ENCODE measurements around the gene LARP6.

Gene LARP6

GRCh38 chr15:70835415-70835814, 18.5 kb downstream of the LARP6 start:
- peaks cover 37% of the 10 kb centered on the region for H3K36me3 ChIP-seq (replicated peaks)
- no peaks in the 10 kb centered on the region for H3K27me3 ChIP-seq (replicated peaks)
- no peak for DNase-seq
- no peak for TF ChIP-seq CTCF (IDR thresholded peaks at IDR 0.05; ENCODE audit: low read depth, low read length, missing control alignments)
- no peak overlapping the region for H3K27ac ChIP-seq
- in situ Hi-C loops (cut with HindIII; ENCODE audit: low pct_ligation_motif_present, low sequenced_read_pairs) = no loop called here
- no peak overlapping the region for H3K4me3 ChIP-seq (ENCODE audit: low read depth, low read length)

- in situ Hi-C loops (cut with HindIII; ENCODE audit: low pct_ligation_motif_present, low sequenced_read_pairs) = no loop called here
- Histone ChIP-seq H3K36me3 (replicated peaks) (peaks cover 37% of the 10 kb centered on the region), H3K27ac (no peak overlapping the region), H3K27me3 (replicated peaks) (no peaks in the 10 kb centered on the region), H3K4me3 (ENCODE audit: low read depth, low read length) (no peak overlapping the region)
- TF ChIP-seq CTCF (IDR thresholded peaks at IDR 0.05; ENCODE audit: low read depth, low read length, missing control alignments) = no peak
- no peak for DNase-seq
Observed at GRCh38 chr15:70834999-70835398, 19.0 kb downstream of the LARP6 start.

GRCh38 chr15:70833861-70834765, 19.8 kb downstream of the LARP6 start:
- Histone ChIP-seq H3K4me3 (ENCODE audit: low read depth, low read length) (no peak overlapping the region), H3K36me3 (replicated peaks) (peaks cover 37% of the 10 kb centered on the region), H3K27me3 (replicated peaks) (no peaks in the 10 kb centered on the region), H3K27ac (peak overlapping the region; percentile 26)
- TF ChIP-seq CTCF (IDR thresholded peaks at IDR 0.05; ENCODE audit: low read depth, low read length, missing control alignments) = no peak
- DNase-seq = peak; percentile 57
- in situ Hi-C loops (cut with HindIII; ENCODE audit: low pct_ligation_motif_present, low sequenced_read_pairs) = no loop called here

GRCh38 chr15:70833422-70833821, 20.5 kb downstream of the LARP6 start:
- peak overlapping the region; percentile 26 for H3K27ac ChIP-seq
- in situ Hi-C loops (cut with HindIII; ENCODE audit: low pct_ligation_motif_present, low sequenced_read_pairs) = no loop called here

GRCh38 chr15:70832176-70832575, 21.8 kb downstream of the LARP6 start:
- H3K27ac ChIP-seq = no peak overlapping the region
- DNase-seq = no peak
- H3K36me3 ChIP-seq (replicated peaks) = peaks cover 37% of the 10 kb centered on the region

More at GRCh38 chr15:70833422-70833821, 20.5 kb downstream of the LARP6 start:
- Histone ChIP-seq H3K27me3 (replicated peaks) (no peaks in the 10 kb centered on the region), H3K4me3 (ENCODE audit: low read depth, low read length) (no peak overlapping the region), H3K36me3 (replicated peaks) (peaks cover 37% of the 10 kb centered on the region)
- no peak for DNase-seq
- TF ChIP-seq CTCF (IDR thresholded peaks at IDR 0.05; ENCODE audit: low read depth, low read length, missing control alignments) = no peak

More at GRCh38 chr15:70832176-70832575, 21.8 kb downstream of the LARP6 start:
- TF ChIP-seq CTCF (IDR thresholded peaks at IDR 0.05; ENCODE audit: low read depth, low read length, missing control alignments) = no peak
- Histone ChIP-seq H3K4me3 (ENCODE audit: low read depth, low read length) (no peak overlapping the region), H3K27me3 (replicated peaks) (no peaks in the 10 kb centered on the region)
- in situ Hi-C loops (cut with HindIII; ENCODE audit: low pct_ligation_motif_present, low sequenced_read_pairs) = no loop called here
